ENCODE results near the gene DISC1. TPM values are rescaled to one million over a fixed set of nuclear protein-coding genes. Genes with fewer than 3 reads are reported as not detected.

Gene DISC1
- total and polyA plus RNA-seq, 2 of the 13 experiments (the other 11 are each of a cell fraction or from before 2014, with no cell fraction given) = 4.2 to 4.6 TPM

- TF ChIP-seq, protein P1, sequence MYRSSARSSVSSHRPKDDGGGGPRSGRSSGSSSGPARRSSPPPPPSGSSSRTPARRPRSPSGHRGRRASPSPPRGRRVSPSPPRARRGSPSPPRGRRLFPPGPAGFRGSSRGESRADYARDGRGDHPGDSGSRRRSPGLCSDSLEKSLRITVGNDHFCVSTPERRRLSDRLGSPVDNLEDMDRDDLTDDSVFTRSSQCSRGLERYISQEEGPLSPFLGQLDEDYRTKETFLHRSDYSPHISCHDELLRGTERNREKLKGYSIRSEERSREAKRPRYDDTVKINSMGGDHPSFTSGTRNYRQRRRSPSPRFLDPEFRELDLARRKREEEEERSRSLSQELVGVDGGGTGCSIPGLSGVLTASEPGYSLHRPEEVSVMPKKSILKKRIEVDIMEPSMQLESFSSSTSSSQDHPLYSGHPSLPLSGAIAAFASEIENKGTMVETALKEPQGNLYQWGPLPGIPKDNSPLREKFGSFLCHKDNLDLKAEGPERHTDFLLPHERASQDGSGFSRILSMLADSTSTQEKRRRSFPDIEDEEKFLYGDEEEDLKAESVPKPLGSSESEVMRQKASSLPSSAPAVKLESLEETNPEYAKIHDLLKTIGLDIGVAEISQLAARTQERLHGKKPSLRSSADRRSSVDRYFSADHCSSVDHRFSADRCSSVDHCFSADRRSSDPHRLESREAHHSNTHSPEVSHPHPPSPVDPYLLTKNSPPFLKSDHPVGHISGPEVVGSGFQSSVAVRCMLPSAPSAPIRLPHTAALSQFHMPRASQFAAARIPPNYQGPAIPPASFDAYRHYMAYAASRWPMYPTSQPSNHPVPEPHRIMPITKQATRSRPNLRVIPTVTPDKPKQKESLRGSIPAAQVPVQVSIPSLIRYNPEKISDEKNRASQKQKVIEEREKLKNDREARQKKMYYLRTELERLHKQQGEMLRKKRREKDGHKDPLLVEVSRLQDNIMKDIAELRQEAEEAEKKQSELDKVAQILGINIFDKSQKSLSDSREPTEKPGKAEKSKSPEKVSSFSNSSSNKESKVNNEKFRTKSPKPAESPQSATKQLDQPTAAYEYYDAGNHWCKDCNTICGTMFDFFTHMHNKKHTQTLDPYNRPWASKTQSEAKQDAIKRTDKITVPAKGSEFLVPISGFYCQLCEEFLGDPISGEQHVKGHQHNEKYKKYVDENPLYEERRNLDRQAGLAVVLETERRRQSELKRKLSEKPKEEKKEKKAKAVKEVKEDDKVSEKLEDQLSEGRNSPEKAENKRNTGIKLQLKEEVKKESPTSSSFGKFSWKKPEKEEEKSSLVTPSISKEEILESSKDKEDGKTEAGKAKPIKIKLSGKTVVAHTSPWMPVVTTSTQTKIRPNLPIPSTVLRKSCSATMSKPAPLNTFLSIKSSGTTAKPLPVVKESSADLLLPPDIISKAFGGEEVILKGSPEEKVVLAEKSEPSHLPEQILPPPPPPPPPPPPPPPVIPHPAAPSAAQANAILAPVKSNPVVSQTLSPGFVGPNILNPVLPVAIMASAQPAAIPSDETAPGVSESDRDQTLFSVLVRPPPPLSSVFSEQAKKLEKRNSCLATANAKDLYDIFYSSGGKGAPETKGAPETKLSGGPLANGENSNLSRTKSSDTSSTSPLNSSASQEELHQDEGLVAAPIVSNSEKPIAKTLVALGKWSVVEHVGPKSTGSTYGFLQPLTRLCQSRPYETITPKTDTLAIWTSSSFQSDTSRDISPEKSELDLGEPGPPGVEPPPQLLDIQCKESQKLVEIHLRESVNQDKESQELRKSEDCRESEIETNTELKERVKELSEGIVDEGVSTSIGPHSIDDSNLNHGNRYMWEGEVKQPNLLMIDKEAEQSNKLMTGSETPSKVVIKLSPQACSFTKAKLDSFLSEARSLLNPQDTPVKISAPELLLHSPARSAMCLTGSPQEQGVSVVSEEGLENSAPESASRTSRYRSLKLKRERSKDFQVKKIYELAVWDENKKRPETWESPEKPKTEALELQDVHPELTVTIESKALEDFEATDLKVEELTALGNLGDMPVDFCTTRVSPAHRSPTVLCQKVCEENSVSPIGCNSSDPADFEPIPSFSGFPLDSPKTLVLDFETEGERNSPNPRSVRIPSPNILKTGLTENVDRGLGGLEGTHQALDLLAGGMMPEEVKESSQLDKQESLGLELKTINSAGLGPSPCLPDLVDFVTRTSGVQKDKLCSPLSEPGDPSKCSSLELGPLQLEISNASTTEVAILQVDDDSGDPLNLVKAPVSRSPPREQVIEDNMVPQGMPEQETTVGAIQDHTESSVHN (CRISPR knock-in tag; IDR thresholded peaks at IDR 0.05) = no peak
- no peak for TF ChIP-seq SAP130 (CRISPR knock-in tag; IDR thresholded peaks at IDR 0.05; ENCODE audit: low read depth)
- TF ChIP-seq MYC (CRISPR knock-in tag; IDR thresholded peaks at IDR 0.05; ENCODE audit: borderline replicate concordance) = no peak
- no peak for TF ChIP-seq ZNF124 (CRISPR knock-in tag; IDR thresholded peaks at IDR 0.05)
- TF ChIP-seq CSRNP2 (CRISPR knock-in tag; conservative IDR thresholded peaks at IDR 0.05; ENCODE audit: low read depth) = no peak
- TF ChIP-seq ZNF3 (CRISPR knock-in tag; IDR thresholded peaks at IDR 0.05) = no peak
- TF ChIP-seq TBX3 (IDR thresholded peaks at IDR 0.05; ENCODE audit: borderline replicate concordance) = no peak
- TF ChIP-seq TOPORS (CRISPR knock-in tag; IDR thresholded peaks at IDR 0.05) = no peak
- TF ChIP-seq THAP11 (CRISPR knock-in tag; IDR thresholded peaks at IDR 0.05) = no peak
- TF ChIP-seq ZBTB21 (CRISPR knock-in tag; IDR thresholded peaks at IDR 0.05) = no peak
- no peak for TF ChIP-seq CCAR2 (optimal IDR thresholded peaks at IDR 0.05; ENCODE audit: low read depth, low read length)
- TF ChIP-seq ZNF17 (CRISPR knock-in tag; IDR thresholded peaks at IDR 0.05) = no peak
- TF ChIP-seq PTBP1 (IDR thresholded peaks at IDR 0.05; ENCODE audit: low read depth, low read length, poor library complexity, severe bottlenecking) = no peak
- TF ChIP-seq ZBED4 (CRISPR knock-in tag; IDR thresholded peaks at IDR 0.05; ENCODE audit: borderline replicate concordance) = no peak
Observed at GRCh38 chr1:231665101-231665500, 38.5 kb downstream of the DISC1 start (continued).
